GM21526 (cell line): ENCODE measurements around the gene TMPO.
"Not testable (repeated sequence)": the region's sequence is repeated elsewhere in the genome, so short reads cannot be mapped to it uniquely, and the experiment has no call there.

Source experiments
- ATAC-seq: cut with Tn5 transposase; IDR thresholded peaks from one replicate; pipeline ENCODE4 v1.9.1; 2021; ENCODE audit warnings: moderate library complexity; ENCODE audit not compliant: unreplicated experiment, low FRiP score

Gene TMPO

GRCh38 chr12:98515287-98516110, at the start of gene TMPO:
TSS of gene TMPO (plus strand) at chr12:98515590. CDS start at chr12:98515868, 278 bp downstream.
- ATAC-seq: peak; percentile 82

GRCh38 chr12:98465950-98466602, 49.3 kb upstream of the TMPO start:
- no peak for ATAC-seq

GRCh38 chr12:98466640-98467400, 48.6 kb upstream of the TMPO start:
- no peak for ATAC-seq

GRCh38 chr12:98469109-98469508, 46.3 kb upstream of the TMPO start:
- ATAC-seq: no peak

- ATAC-seq: peak; percentile 73
These were observed 44.8 kb upstream of the TMPO start for GRCh38 chr12:98470469-98471082.

GRCh38 chr12:98471085-98471484, 44.3 kb upstream of the TMPO start:
- peak; percentile 39 for ATAC-seq

GRCh38 chr12:98475565-98475908, 39.9 kb upstream of the TMPO start:
- ATAC-seq: no peak

- ATAC-seq: no peak
These were observed 36.8 kb upstream of the TMPO start for GRCh38 chr12:98478606-98479005.

GRCh38 chr12:98483621-98484503, 31.5 kb upstream of the TMPO start:
- no peak for ATAC-seq

GRCh38 chr12:98485792-98486340, 29.5 kb upstream of the TMPO start:
- ATAC-seq: no peak

- ATAC-seq: not testable (repeated sequence)
These were observed 27.0 kb upstream of the TMPO start for GRCh38 chr12:98488416-98488815.

GRCh38 chr12:98489176-98489575, 26.2 kb upstream of the TMPO start:
- no peak for ATAC-seq

- peak; percentile 95 for ATAC-seq
These were observed 24.6 kb upstream of the TMPO start for GRCh38 chr12:98490501-98491453.

GRCh38 chr12:98492580-98493140, 22.7 kb upstream of the TMPO start:
- no peak for ATAC-seq

- not testable (repeated sequence) for ATAC-seq
These were observed 14.1 kb upstream of the TMPO start for GRCh38 chr12:98501266-98501629.

GRCh38 chr12:98503342-98503591, 12.1 kb upstream of the TMPO start:
- peak; percentile 57 for ATAC-seq

GRCh38 chr12:98503592-98504367, 11.6 kb upstream of the TMPO start:
- ATAC-seq: peak; percentile 76

GRCh38 chr12:98504368-98504617, 11.1 kb upstream of the TMPO start:
- ATAC-seq: no peak
